Stimulated activated CD8-positive, alpha-beta memory T cell treated with anti-CD3 and anti-CD28 coated beads, Interleukin-4, amount 100 ng/mL, for 1 hour (primary cell): ENCODE data around the gene AGBL5.
"Not testable (repeated sequence)": the region's sequence is repeated elsewhere in the genome, so short reads cannot be mapped to it uniquely, and the experiment has no call there.

ENCODE experiments used
- DNase-seq, 2 donors: peaks; one replicate each; pipeline ENCODE4 v3.0.0-alpha.2; 2020; ENCODE audit warnings: low read depth in 2 of 2, low spot score in 1 of 2

Gene AGBL5

DNA sequence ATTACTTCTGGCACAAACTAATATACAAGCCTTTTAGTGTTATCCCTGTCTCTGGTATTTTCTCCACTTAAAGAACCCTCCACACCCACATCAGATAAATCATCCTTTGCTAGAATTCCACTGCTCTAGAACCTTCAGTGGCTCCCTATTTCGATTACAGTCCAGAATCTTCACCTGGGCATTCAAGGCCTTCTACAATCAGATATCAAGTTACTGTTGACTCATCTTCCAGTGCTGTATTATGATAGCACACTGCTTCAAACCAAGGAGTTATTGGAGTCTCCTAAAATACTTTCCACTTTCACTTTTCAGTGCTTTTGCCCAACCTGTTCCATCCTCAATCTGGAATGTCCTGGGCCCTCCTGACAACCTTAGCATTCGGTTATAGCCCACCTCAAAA, 64.1 kb downstream of the AGBL5 start:
- no peak for DNase-seq

DNA sequence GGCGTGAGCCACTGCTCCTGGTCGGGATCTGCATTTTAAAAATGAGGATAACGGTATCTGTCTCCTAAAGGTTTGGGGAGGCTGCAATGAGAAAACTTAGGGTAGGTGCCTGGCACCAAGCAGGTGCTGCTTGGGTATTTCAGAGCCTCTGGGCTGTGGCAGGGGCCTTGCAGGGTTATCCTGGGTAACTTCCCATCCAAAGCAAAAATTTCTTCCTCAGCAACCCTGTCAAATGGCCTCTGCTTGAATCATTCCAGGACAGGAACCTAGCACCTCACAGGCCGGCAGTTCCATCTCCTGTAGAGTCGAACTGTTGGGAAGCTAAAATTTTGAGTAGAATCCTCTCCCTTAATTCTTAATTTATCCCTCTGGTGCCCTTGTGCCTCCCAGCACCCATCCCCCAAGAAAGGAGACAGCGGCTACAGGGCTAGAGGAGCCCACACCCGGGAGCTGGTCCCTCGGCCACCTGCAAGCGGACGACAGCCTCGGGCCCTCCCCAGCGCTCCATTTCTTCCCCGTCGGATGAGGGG, 66.6 kb downstream of the AGBL5 start:
- no peak for DNase-seq

DNA sequence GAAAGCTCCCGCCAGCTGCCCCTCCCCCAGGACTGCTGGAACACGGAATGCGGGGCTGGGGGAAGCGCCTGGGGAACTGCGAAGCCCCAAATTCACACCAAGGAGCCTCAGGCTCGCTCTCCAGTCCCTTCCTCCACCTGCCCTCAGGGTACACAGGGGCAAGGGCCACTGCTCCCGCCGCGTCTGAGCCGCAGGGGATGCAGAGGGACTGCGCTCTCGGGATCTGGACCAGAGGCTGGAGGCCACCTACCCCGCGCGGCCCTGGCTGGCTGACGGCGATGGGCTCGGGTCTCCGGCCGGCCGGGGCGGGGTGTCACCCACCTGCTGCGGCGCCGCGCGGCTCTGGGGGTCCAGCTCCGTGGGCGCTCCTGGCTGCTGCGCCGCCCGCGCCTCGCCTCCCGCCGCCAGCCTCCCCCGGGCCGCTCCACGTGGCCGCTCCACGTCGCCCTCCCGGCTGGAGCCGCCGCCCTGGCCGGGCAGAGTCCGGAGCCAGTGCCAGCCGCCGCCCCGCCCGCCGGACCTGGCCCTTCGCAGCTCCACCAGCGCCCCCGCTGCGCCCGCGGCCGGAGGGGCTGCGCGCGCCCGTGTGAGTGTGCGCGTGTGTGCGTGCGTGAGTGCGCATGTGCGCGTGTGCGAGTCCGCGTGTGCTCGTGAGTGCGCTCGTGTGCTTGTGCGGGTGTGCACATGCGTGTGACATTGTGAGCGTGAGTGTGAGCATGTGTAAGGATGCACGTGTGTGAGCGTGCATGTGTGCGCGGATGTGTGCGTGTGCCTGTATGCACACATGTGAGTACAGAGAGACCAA, 67.3 kb downstream of the AGBL5 start, which contains the start of gene CGREF1:
Gene CGREF1 (minus strand): TSS at position 604 of the 805 bp plus-strand sequence. CDS start 14,762 bp downstream, outside the sequence.
- no peak for DNase-seq

DNA sequence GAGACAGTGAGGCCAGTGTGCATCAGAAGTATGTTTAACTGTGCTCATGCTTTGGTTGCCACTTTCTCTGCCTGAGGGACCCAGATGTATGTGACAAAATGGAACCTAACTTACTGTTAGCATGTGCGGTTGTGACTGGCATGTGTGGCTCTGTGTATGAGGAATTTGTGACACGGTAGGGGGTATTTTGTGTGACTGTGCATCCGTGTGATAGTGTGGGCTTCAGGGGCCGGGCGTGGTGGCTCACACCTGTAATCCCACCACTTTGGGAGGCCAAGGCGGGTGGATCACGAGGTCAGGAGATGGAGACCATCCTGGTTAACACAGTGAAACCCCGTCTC, 67.8 kb downstream of the AGBL5 start:
- DNase-seq = not testable (repeated sequence)
